ENCODE measurements around the gene CDH22.

The CDH22 gene

DNA sequence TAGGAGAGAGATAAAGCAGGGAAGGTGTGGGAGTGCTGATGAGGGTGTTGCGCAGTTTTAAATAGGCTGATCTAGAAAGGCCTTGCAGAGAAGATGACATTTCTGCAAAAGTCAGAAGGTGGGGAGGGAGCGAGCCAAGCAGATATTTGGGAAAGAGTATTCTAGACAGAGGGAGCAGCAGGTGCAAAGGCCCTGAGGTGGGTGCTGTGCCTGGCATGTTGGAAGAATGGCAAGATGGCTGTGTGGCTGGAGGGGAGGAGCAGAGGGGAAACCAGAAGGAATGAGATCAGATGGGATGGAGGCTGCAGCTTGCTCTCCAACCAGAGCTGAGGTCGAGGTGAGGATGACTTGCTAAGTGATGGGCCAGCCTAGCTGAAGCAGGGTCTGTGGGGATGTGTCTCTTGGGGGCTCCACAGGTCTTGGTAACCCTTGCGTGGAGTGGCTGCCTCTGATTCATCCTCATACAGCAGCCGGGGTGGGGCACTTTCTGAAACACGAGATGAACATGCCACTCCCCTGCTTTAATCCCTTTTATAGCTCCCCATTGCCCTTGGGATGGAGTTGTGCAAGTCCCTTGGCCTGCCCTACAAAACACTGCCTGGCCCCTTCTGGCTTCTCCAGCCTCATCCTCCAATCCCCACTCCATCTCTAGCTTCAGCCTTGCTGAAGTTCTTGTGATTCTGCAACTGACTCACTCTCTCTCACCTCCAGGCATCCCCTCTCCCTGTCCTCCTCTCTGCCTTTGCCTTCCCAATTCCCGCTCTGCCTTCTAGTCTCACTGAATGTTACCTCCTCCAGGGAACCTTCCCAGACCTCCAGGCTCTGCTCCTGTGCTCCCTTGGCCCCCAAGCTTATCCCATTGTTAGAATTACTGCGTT is 94.1 kb downstream of the CDH22 start:
- H2BK120ac ChIP-seq (ENCODE audit: low read depth, low read length), result no peak overlapping the region
- H4K91ac ChIP-seq (ENCODE audit: low read depth, low read length, poor library complexity), result no peak overlapping the region
- no CpG with 5 or more reads among the region's 8 CpGs for WGBS, 2 donors (ENCODE audit: extremely low coverage in 2 of 2, insufficient read length in 2 of 2, insufficient replicate concordance in 1 of 2)
- H3K23ac ChIP-seq (ENCODE audit: low read depth, low read length, poor library complexity), result no peak overlapping the region
- peaks cover 0 to 9% (median 0%) of the 10 kb centered on the region in 3 experiments for H3K27me3 ChIP-seq (ENCODE audit: control insufficient read depth in 3 of 3, insufficient read depth in 3 of 3, low read depth in 1 of 3, low read length in 3 of 3)
- H2AFZ ChIP-seq (ENCODE audit: low read length), result no peak overlapping the region
- no peaks in the 10 kb centered on the region for H3K9me3 ChIP-seq (replicated peaks in 1 of 2; ENCODE audit: control insufficient read depth in 2 of 2, insufficient read depth in 1 of 2, low read depth in 1 of 2, low read length in 2 of 2)
- no peak overlapping the region for H2BK12ac ChIP-seq (ENCODE audit: low read length)
- H3K4me1 ChIP-seq (ENCODE audit: control insufficient read depth in 2 of 2, insufficient read depth in 1 of 2, low read depth in 1 of 2, low read length in 2 of 2), result peaks cover 10 to 24% of the 10 kb centered on the region in 2 donors
- H3K14ac ChIP-seq (ENCODE audit: low read length), result no peak overlapping the region
- no peak overlapping the region for H3K27ac ChIP-seq (replicated peaks; ENCODE audit: low read length)
- H3K4ac ChIP-seq (ENCODE audit: low read length), result no peak overlapping the region
- H2BK5ac ChIP-seq (ENCODE audit: low read length), result no peak overlapping the region
- no peaks in the 10 kb centered on the region for H3K79me1 ChIP-seq (ENCODE audit: low read depth, low read length)
- H4K8ac ChIP-seq (ENCODE audit: low read depth, low read length), result no peak overlapping the region
- H2BK15ac ChIP-seq (ENCODE audit: low read length), result peak overlapping the region; percentile 34
- DNase-seq (ENCODE audit: low spot score), result no peak
- H3K18ac ChIP-seq (ENCODE audit: low read length), result no peak overlapping the region
- no peak overlapping the region for H3K4me2 ChIP-seq (ENCODE audit: insufficient read depth, low read length, poor library complexity, severe bottlenecking)
- no peaks in the 10 kb centered on the region for H3K36me3 ChIP-seq (replicated peaks in 1 of 2; ENCODE audit: control insufficient read depth in 2 of 2, insufficient read depth in 2 of 2, low read length in 2 of 2)
- no peak overlapping the region for H2AK5ac ChIP-seq (ENCODE audit: low read depth, low read length)
- no peak overlapping the region for H3K9ac ChIP-seq (ENCODE audit: low read depth, low read length, poor library complexity)
- H3K4me3 ChIP-seq (ENCODE audit: low read length in 2 of 2), result no peak overlapping the region

DNA sequence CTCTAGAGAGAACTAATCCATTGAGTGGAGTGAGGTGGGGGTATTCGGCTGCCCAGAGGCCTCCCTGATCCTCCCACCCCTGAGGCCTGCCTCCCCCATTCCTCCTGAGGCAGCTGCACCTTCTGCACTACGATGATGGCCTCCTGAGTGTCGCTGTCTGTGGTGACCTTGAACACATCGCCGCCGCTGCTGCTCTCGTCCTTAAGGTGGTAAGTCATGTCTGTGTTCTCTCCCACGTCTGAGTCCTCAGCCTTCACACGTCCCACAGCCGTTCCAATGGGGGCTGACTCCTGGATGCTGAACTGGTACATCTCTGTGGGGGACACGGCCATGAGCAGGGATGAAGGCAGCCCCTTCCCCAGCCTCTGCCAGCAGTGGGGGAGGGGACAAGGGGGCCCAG is 95.4 kb downstream of the CDH22 start:
- Histone ChIP-seq H3K4me3 (ENCODE audit: low read length in 2 of 2) (peak overlapping the region in 1 of 2 donors; percentile 7), H3K4me2 (ENCODE audit: insufficient read depth, low read length, poor library complexity, severe bottlenecking) (no peak overlapping the region), H4K91ac (ENCODE audit: low read depth, low read length, poor library complexity) (no peak overlapping the region), H4K8ac (ENCODE audit: low read depth, low read length) (no peak overlapping the region), H2AFZ (ENCODE audit: low read length) (no peak overlapping the region), H3K79me1 (ENCODE audit: low read depth, low read length) (no peaks in the 10 kb centered on the region), H2BK12ac (ENCODE audit: low read length) (peak overlapping the region; percentile 31), H2AK5ac (ENCODE audit: low read depth, low read length) (peak overlapping the region; percentile 76), H2BK15ac (ENCODE audit: low read length) (peak overlapping the region; percentile 50), H3K36me3 (replicated peaks in 1 of 2; ENCODE audit: control insufficient read depth in 2 of 2, insufficient read depth in 2 of 2, low read length in 2 of 2) (no peaks in the 10 kb centered on the region), H2BK5ac (ENCODE audit: low read length) (peak overlapping the region; percentile 8), H3K4ac (ENCODE audit: low read length) (no peak overlapping the region), H3K14ac (ENCODE audit: low read length) (peak overlapping the region; percentile 17), H3K4me1 (ENCODE audit: control insufficient read depth in 2 of 2, insufficient read depth in 1 of 2, low read depth in 1 of 2, low read length in 2 of 2) (peaks cover 10 to 26% of the 10 kb centered on the region in 2 donors), H2BK120ac (ENCODE audit: low read depth, low read length) (no peak overlapping the region), H3K27me3 (ENCODE audit: control insufficient read depth in 3 of 3, insufficient read depth in 3 of 3, low read depth in 1 of 3, low read length in 3 of 3) (peaks cover 0 to 14% (median 0%) of the 10 kb centered on the region in 3 experiments), H3K23ac (ENCODE audit: low read depth, low read length, poor library complexity) (peak overlapping the region; percentile 28), H3K9ac (ENCODE audit: low read depth, low read length, poor library complexity) (no peak overlapping the region), H3K18ac (ENCODE audit: low read length) (peak overlapping the region; percentile 40), H3K9me3 (replicated peaks in 1 of 2; ENCODE audit: control insufficient read depth in 2 of 2, insufficient read depth in 1 of 2, low read depth in 1 of 2, low read length in 2 of 2) (no peaks in the 10 kb centered on the region), H3K27ac (replicated peaks; ENCODE audit: low read length) (no peak overlapping the region)
- WGBS, 2 donors (ENCODE audit: extremely low coverage in 2 of 2, insufficient read length in 2 of 2, insufficient replicate concordance in 1 of 2), result no CpG with 5 or more reads among the region's 11 CpGs
- DNase-seq (ENCODE audit: low spot score), result no peak

DNA sequence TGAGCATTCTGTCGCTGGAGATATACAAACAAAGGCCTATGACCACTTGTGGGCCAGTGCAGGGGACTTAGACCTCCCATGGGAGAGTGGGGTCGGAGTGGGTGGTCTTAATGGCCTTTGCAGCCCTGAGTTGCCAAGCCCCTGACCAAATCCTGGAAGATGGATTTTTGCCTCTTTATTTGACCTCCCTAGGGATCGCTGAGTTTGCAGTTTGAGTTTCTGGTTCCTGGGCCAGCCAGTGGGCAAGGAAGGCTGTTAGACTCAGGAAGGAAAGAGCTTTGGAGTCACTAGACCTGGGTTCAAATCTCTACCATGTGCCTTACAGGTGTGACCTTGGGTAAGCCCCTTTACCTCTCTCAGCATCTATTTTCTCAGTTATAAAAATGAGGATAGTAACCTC is 96.0 kb downstream of the CDH22 start:
- no peak overlapping the region for H2AK5ac ChIP-seq (ENCODE audit: low read depth, low read length)
- H3K4me2 ChIP-seq (ENCODE audit: insufficient read depth, low read length, poor library complexity, severe bottlenecking), result no peak overlapping the region
- H4K91ac ChIP-seq (ENCODE audit: low read depth, low read length, poor library complexity), result no peak overlapping the region
- H4K8ac ChIP-seq (ENCODE audit: low read depth, low read length), result no peak overlapping the region
- no peak overlapping the region for H2BK120ac ChIP-seq (ENCODE audit: low read depth, low read length)
- no peak overlapping the region for H2BK5ac ChIP-seq (ENCODE audit: low read length)
- no peak overlapping the region for H3K4ac ChIP-seq (ENCODE audit: low read length)
- no peak overlapping the region for H3K14ac ChIP-seq (ENCODE audit: low read length)
- peaks cover 0 to 17% (median 0%) of the 10 kb centered on the region in 3 experiments for H3K27me3 ChIP-seq (ENCODE audit: control insufficient read depth in 3 of 3, insufficient read depth in 3 of 3, low read depth in 1 of 3, low read length in 3 of 3)
- H2AFZ ChIP-seq (ENCODE audit: low read length), result no peak overlapping the region
- H3K36me3 ChIP-seq (replicated peaks in 1 of 2; ENCODE audit: control insufficient read depth in 2 of 2, insufficient read depth in 2 of 2, low read length in 2 of 2), result no peaks in the 10 kb centered on the region
- H3K23ac ChIP-seq (ENCODE audit: low read depth, low read length, poor library complexity), result no peak overlapping the region
- peaks cover 10 to 26% of the 10 kb centered on the region in 2 donors for H3K4me1 ChIP-seq (ENCODE audit: control insufficient read depth in 2 of 2, insufficient read depth in 1 of 2, low read depth in 1 of 2, low read length in 2 of 2)
- no peaks in the 10 kb centered on the region for H3K9me3 ChIP-seq (replicated peaks in 1 of 2; ENCODE audit: control insufficient read depth in 2 of 2, insufficient read depth in 1 of 2, low read depth in 1 of 2, low read length in 2 of 2)
- DNase-seq (ENCODE audit: low spot score), result no peak
- H3K79me1 ChIP-seq (ENCODE audit: low read depth, low read length), result no peaks in the 10 kb centered on the region
- H2BK12ac ChIP-seq (ENCODE audit: low read length), result no peak overlapping the region
- H3K4me3 ChIP-seq (ENCODE audit: low read length in 2 of 2), result no peak overlapping the region
- no CpG with 5 or more reads among the region's 3 CpGs for WGBS, 2 donors (ENCODE audit: extremely low coverage in 2 of 2, insufficient read length in 2 of 2, insufficient replicate concordance in 1 of 2)
- H3K18ac ChIP-seq (ENCODE audit: low read length), result no peak overlapping the region
- H2BK15ac ChIP-seq (ENCODE audit: low read length), result no peak overlapping the region
- no peak overlapping the region for H3K27ac ChIP-seq (replicated peaks; ENCODE audit: low read length)
- no peak overlapping the region for H3K9ac ChIP-seq (ENCODE audit: low read depth, low read length, poor library complexity)

DNA sequence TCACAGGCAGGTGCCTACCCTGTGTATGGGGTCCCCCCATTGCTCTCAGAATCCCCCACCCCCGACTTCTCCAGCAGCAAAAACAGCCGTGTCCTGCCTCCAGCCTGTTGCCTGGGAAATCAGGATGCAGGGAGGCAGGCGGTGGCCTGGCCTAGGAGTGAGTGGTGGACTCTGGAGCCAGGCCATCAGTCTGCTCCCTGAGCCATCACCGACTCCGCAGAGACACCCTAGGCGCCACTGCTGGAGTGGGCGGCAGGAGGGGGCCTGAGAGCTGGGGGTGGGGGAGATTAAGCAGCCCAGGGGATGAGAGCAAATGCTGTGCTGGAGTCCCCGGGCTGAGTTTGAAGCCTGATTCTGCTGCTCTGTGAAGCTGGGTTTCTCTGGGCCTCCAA is 97.0 kb downstream of the CDH22 start:
- no peaks in the 10 kb centered on the region for H3K9me3 ChIP-seq (replicated peaks in 1 of 2; ENCODE audit: control insufficient read depth in 2 of 2, insufficient read depth in 1 of 2, low read depth in 1 of 2, low read length in 2 of 2)
- no CpG with 5 or more reads among the region's 8 CpGs for WGBS, 2 donors (ENCODE audit: extremely low coverage in 2 of 2, insufficient read length in 2 of 2, insufficient replicate concordance in 1 of 2)
- H2BK5ac ChIP-seq (ENCODE audit: low read length), result peak overlapping the region; percentile 56
- H3K14ac ChIP-seq (ENCODE audit: low read length), result no peak overlapping the region
- peaks cover 8 to 20% of the 10 kb centered on the region in 2 donors for H3K4me1 ChIP-seq (ENCODE audit: control insufficient read depth in 2 of 2, insufficient read depth in 1 of 2, low read depth in 1 of 2, low read length in 2 of 2)
- no peak overlapping the region for H3K4me3 ChIP-seq (ENCODE audit: low read length in 2 of 2)
- H3K18ac ChIP-seq (ENCODE audit: low read length), result no peak overlapping the region
- H2BK120ac ChIP-seq (ENCODE audit: low read depth, low read length), result no peak overlapping the region
- no peak overlapping the region for H4K91ac ChIP-seq (ENCODE audit: low read depth, low read length, poor library complexity)
- H2BK12ac ChIP-seq (ENCODE audit: low read length), result no peak overlapping the region
- H2AK5ac ChIP-seq (ENCODE audit: low read depth, low read length), result peak overlapping the region; percentile 16
- H3K23ac ChIP-seq (ENCODE audit: low read depth, low read length, poor library complexity), result no peak overlapping the region
- peaks cover 0 to 22% (median 0%) of the 10 kb centered on the region in 3 experiments for H3K27me3 ChIP-seq (ENCODE audit: control insufficient read depth in 3 of 3, insufficient read depth in 3 of 3, low read depth in 1 of 3, low read length in 3 of 3)
- H3K36me3 ChIP-seq (replicated peaks in 1 of 2; ENCODE audit: control insufficient read depth in 2 of 2, insufficient read depth in 2 of 2, low read length in 2 of 2), result no peaks in the 10 kb centered on the region
- no peak overlapping the region for H4K8ac ChIP-seq (ENCODE audit: low read depth, low read length)
- H3K4ac ChIP-seq (ENCODE audit: low read length), result no peak overlapping the region
- no peak overlapping the region for H3K4me2 ChIP-seq (ENCODE audit: insufficient read depth, low read length, poor library complexity, severe bottlenecking)
- no peak overlapping the region for H3K27ac ChIP-seq (replicated peaks; ENCODE audit: low read length)
- H3K79me1 ChIP-seq (ENCODE audit: low read depth, low read length), result no peaks in the 10 kb centered on the region
- H2AFZ ChIP-seq (ENCODE audit: low read length), result no peak overlapping the region
- no peak overlapping the region for H3K9ac ChIP-seq (ENCODE audit: low read depth, low read length, poor library complexity)
- no peak for DNase-seq (ENCODE audit: low spot score)
- no peak overlapping the region for H2BK15ac ChIP-seq (ENCODE audit: low read length)

Data from neuronal stem cell (in vitro differentiated cells).